ENCODE data around the gene DIRAS3. TPM values are rescaled to one million over a fixed set of nuclear protein-coding genes. Genes with fewer than 3 reads are reported as not detected.

Gene DIRAS3
- total RNA-seq, 1 donor = 4.6 TPM

- no peak for TF ChIP-seq CTCF (IDR thresholded peaks at IDR 0.05; ENCODE audit: insufficient read depth, low read length)
- H3K4me3 ChIP-seq (ENCODE audit: low read depth, low read length) = no peak overlapping the region
- no peak for DNase-seq (ENCODE audit: low read depth)
These were observed 21.0 kb downstream of the DIRAS3 start for GRCh38 chr1:68029444-68029843.

GRCh38 chr1:68028566-68028965, 21.9 kb downstream of the DIRAS3 start:
- no peak for DNase-seq (ENCODE audit: low read depth)
- TF ChIP-seq CTCF (IDR thresholded peaks at IDR 0.05; ENCODE audit: insufficient read depth, low read length) = no peak
- H3K4me3 ChIP-seq (ENCODE audit: low read depth, low read length) = no peak overlapping the region

GRCh38 chr1:68024635-68025338, 25.6 kb downstream of the DIRAS3 start:
- TF ChIP-seq CTCF (IDR thresholded peaks at IDR 0.05; ENCODE audit: insufficient read depth, low read length) = no peak
- DNase-seq (ENCODE audit: low read depth) = no peak
- no peak overlapping the region for H3K4me3 ChIP-seq (ENCODE audit: low read depth, low read length)

GRCh38 chr1:68016381-68016780, 34.0 kb downstream of the DIRAS3 start:
- no peak for TF ChIP-seq CTCF (IDR thresholded peaks at IDR 0.05; ENCODE audit: insufficient read depth, low read length)
- H3K4me3 ChIP-seq (ENCODE audit: low read depth, low read length) = no peak overlapping the region
- peak; percentile 49 for DNase-seq (ENCODE audit: low read depth)

- no peak overlapping the region for H3K4me3 ChIP-seq (ENCODE audit: low read depth, low read length)
- DNase-seq (ENCODE audit: low read depth) = no peak
- TF ChIP-seq CTCF (IDR thresholded peaks at IDR 0.05; ENCODE audit: insufficient read depth, low read length) = no peak
These were observed 34.5 kb downstream of the DIRAS3 start for GRCh38 chr1:68015971-68016370.

GRCh38 chr1:68015369-68015768, 35.1 kb downstream of the DIRAS3 start:
- DNase-seq (ENCODE audit: low read depth) = no peak
- H3K4me3 ChIP-seq (ENCODE audit: low read depth, low read length) = no peak overlapping the region
- TF ChIP-seq CTCF (IDR thresholded peaks at IDR 0.05; ENCODE audit: insufficient read depth, low read length) = no peak

- H3K4me3 ChIP-seq (ENCODE audit: low read depth, low read length) = no peak overlapping the region
- TF ChIP-seq CTCF (IDR thresholded peaks at IDR 0.05; ENCODE audit: insufficient read depth, low read length) = no peak
- DNase-seq (ENCODE audit: low read depth) = no peak
These were observed 37.1 kb downstream of the DIRAS3 start for GRCh38 chr1:68013351-68013750.
